Ammon's horn (tissue), 1 donor: Measurements from ENCODE around the gene DNER.

Experiments used
- DNase-seq: peaks from one replicate; pipeline ENCODE4 v3.0.0-alpha.2; 2016; ENCODE audit warnings: low spot score

Gene DNER

DNA sequence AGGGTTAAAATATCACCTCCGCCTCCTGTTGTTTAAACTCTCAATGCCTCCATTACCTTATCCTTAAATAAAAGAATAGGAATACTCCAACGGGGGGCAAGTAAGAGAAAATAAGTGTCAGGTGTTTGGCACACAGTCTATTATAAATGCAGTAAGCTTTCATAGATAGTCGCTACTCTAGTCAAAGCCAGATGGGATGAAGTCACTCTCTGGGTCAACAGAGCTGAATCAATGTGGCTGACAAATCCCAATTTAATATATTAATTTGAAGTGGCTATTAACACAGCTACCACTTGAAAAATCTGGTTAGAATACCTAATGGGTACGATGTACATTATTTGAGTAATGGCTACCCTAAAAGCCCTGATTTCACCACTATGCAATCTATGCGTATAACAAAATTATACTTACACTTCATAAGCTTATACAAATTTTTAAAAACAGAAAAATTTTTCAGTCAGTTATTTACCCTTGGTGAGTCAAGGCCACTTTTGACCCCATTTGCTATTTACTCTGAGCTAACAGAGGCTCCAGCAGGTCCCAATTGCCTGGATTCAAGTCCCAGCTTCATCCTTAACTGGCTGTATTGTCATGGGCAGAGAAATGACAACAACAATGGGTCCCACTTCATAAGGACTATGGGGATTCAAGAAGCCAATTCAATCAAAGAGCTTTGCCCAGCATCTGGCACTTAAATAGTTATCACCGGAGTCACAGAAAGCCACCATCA is 275.8 kb downstream of the DNER start:
- DNase-seq = no peak

GRCh38 chr2:229437467-229437866 is 276.9 kb downstream of the DNER start:
- no peak for DNase-seq

GRCh38 chr2:229434187-229434586 is 280.2 kb downstream of the DNER start:
- DNase-seq = no peak

DNA sequence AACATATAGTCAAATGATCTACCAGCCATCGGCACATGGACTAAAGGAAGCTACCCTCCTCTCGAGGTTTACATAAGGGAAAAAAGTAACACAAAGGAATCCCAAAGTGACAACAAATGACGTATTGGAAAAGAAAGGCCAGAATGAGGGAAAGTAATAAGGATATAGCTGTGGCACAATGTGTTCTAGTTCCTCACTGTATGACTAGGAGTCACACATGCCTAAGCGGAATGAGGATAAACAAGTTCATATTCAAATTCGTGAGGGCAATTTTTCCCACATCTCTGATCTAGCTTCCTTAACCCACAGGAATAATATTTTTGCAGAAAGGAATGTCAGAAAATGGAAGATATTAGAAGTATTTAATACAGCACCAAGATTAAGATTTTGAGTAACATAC is 281.0 kb downstream of the DNER start:
- DNase-seq = no peak

DNA sequence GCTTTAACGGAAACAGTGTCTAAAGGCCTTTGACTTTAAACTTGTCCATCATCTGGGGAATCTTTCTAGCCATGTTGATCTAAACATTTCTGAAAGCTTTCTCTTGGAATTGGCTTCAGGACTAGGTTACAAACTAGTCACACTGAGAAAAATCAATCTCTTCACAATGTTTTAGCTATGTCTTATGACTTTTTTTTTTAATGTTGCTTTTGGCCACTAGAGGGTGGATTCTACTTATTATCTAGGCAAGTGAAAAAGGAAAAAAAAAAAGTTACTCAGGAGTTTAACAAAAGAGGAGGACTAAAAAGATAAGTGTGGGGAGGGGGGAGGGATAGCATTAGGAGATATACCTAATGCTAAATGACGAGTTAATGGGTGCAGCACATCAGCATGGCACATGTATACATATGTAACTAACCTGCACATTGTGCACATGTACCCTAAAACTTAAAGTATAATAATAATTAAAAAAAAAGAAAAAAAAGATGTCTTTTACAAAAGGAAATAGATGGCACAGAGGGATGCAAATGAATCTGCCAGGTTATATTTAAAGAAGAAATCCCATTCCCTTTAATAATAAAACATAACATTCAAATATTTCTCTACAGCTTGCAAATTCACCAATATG is 282.9 kb downstream of the DNER start:
- DNase-seq = peak; percentile 52

- no peak for DNase-seq
Measured at GRCh38 chr2:229429589-229429988, 284.8 kb downstream of the DNER start.

- no peak for DNase-seq
Measured at GRCh38 chr2:229426464-229426863, 287.9 kb downstream of the DNER start.

- no peak for DNase-seq
Measured at GRCh38 chr2:229425598-229425997, 288.8 kb downstream of the DNER start.

- peak; percentile 61 for DNase-seq
Measured at GRCh38 chr2:229422063-229422462, 292.3 kb downstream of the DNER start.

GRCh38 chr2:229419158-229419557 is 295.2 kb downstream of the DNER start:
- no peak for DNase-seq

DNA sequence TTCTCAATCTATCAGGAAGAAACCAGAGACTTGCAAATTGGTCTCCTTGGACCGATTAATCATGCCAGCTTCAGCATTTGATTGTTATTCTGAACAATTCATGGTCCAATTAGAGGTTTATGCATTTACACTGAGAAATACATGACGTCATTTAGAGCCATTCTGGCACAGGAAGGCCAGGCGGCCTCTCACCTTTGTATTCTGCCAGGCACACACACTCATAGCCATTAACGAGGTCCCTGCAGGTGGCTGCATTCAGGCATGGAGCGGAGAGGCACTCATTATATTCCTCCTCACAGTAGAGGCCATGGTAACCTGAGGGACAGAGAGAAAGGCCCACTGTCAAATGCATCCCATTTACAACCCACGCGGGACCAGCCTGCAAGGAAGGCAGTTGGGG is 296.4 kb downstream of the DNER start:
- no peak for DNase-seq

- no peak for DNase-seq
Measured at GRCh38 chr2:229417176-229417575, 297.2 kb downstream of the DNER start.

DNA sequence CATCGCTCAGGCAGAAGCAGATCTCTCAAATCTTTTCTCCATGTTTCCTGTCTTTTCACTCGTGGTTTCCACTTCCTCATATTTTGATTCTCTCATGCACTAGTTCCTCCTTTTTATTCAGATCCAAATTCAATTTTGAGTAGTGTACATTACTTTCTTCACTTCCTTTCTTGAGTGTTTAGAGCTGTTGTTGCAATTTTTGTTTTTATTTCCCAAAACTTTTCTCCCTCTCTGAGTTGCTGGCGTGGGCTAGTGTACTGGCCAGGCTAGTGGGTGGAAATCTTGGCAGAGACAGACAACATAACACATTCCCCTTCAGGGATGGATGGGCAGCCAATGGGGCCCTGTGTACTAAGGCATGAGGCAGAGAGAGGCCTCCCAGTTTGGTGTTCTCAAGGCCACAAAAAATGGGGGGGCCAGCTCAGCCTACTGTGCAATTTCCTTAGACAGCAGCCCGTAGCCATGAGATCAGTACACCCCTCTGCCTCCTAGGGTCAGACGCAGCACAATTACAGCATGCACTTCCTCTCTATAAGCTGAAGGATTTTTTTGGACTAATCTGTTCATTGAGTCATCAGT is 298.1 kb downstream of the DNER start:
- peak; percentile 78 for DNase-seq

GRCh38 chr2:229414631-229415030 is 299.7 kb downstream of the DNER start:
- no peak for DNase-seq

GRCh38 chr2:229412686-229413085 is 301.7 kb downstream of the DNER start:
- no peak for DNase-seq

DNA sequence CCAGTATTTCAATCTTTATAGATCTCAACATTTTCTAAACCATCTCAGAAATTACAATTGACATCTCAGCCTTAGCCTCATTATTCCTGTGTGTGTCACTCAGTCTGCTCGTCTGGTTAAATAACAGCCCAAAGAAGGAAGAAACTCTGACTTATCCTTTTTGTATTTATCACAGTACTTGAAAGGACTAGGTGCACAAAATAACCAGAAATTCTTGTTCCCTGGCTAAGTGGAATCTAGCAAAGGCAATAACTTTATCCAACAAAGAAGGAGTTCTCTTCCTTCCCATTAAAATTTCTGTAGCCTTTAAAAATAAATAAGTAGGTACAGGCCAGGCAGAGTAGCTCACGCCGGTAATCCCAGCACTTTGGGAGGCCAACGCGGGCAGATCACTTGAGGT is 303.4 kb downstream of the DNER start:
- DNase-seq = no peak

GRCh38 chr2:229410264-229410663 is 304.1 kb downstream of the DNER start:
- no peak for DNase-seq

DNA sequence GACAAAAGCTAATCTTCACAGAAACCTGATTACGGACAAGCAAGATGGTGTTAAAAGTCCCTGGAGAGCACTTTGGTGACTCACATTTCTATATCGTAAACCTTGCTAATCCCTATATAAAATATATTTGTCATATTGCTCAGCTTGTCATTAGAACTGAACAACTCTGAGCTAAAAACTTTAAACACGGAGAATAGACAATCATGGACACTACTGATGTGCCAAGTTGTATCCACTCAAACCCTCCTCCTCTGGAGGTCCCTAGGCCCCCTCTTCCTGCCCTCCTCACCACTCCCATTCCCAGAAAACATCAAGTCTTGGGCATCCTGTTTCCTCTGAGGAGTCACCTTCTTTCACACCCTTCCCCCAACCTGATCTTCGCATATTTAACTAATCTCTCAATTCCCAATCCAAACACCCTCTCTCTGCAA is 304.6 kb downstream of the DNER start:
- no peak for DNase-seq

GRCh38 chr2:229408962-229409361 is 305.4 kb downstream of the DNER start:
- no peak for DNase-seq

DNA sequence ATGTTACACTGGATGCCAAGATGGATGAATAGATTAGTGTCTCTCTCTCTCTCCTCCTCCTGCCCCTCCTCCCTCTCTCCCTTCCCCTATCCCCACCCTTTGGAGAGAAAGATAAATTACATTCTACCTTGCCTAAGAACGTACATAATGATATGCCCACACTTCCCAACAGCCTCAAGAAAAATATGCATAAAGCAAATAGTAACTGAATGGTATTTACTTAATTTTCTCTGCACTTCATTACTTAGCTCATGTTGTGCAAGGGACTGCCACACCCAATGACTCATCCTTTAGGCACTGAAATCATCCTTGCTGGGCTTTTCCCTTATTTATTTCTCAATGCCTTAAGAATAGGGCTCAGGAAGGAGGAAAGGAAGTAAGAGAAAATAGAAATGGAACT is 306.0 kb downstream of the DNER start:
- no peak for DNase-seq

DNA sequence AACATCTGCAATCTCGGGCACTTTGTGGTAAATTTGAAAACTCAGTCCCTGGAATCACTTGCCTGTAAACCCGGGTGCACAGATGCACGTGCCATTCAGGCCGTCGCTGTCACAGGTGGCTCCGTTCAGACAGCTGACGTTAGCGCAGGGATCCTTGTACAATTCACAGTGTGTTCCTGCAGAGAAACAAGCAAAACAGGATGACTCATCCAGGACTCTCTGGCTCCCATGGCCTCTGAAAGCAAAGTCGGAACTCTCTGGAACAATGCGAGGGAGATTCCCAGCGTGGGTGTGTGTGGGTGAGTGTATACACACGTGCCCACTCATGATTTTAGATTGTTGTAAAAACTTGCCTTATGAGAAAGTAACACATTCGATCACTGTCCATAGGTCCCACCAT is 307.2 kb downstream of the DNER start:
- DNase-seq = peak; percentile 76

DNA sequence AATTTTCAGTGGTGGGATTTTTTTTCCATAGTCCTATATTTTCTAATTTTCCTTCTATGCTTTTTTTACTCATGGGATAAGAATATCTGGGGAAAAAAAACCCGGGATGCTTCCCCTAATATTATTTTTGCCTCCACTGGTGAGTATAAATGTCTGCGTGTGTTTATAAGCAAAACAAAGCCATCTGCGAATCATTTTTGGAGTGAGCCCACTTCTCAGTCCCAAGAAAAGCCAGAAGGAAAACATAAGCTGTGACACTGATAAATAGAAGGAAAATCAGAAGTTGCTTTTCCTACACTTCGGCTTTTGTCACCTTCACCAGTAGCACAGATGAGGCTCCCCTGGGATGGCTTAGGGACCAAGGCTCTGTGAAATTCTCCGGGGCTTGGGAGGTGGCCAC is 308.6 kb downstream of the DNER start:
- DNase-seq = no peak

GRCh38 chr2:229403296-229403695 is 311.1 kb downstream of the DNER start:
- DNase-seq = no peak
